Fibroblast of pulmonary artery (primary cell): ENCODE results near the gene HMHB1.
"Not testable (repeated sequence)": the region's sequence is repeated elsewhere in the genome, so short reads cannot be mapped to it uniquely, and the experiment has no call there.

ENCODE experiments used
- DNase-seq: peaks from one replicate; pipeline ENCODE4 v3.0.0-alpha.2; 2010; ENCODE audit warnings: low read depth
- H3K4me3 ChIP-seq: replicated peaks from 2 replicates; pipeline ENCODE4 v1.5.1; 2011; ENCODE audit warnings: low read depth, mild to moderate bottlenecking, control low read depth, low read length, moderate library complexity
- TF ChIP-seq, protein P1 (sequence below): IDR thresholded peaks from 2 replicates; pipeline ENCODE4 v1.5.1; 2011; ENCODE audit warnings: mild to moderate bottlenecking, control low read depth, low read length, inconsistent platforms; ENCODE audit errors: missing control alignments

Gene HMHB1

GRCh38 chr5:143796753-143797152, 15.2 kb upstream of the HMHB1 start:
- TF ChIP-seq, protein P1, sequence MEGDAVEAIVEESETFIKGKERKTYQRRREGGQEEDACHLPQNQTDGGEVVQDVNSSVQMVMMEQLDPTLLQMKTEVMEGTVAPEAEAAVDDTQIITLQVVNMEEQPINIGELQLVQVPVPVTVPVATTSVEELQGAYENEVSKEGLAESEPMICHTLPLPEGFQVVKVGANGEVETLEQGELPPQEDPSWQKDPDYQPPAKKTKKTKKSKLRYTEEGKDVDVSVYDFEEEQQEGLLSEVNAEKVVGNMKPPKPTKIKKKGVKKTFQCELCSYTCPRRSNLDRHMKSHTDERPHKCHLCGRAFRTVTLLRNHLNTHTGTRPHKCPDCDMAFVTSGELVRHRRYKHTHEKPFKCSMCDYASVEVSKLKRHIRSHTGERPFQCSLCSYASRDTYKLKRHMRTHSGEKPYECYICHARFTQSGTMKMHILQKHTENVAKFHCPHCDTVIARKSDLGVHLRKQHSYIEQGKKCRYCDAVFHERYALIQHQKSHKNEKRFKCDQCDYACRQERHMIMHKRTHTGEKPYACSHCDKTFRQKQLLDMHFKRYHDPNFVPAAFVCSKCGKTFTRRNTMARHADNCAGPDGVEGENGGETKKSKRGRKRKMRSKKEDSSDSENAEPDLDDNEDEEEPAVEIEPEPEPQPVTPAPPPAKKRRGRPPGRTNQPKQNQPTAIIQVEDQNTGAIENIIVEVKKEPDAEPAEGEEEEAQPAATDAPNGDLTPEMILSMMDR = no peak
- no peak overlapping the region for H3K4me3 ChIP-seq
- DNase-seq = no peak

DNA sequence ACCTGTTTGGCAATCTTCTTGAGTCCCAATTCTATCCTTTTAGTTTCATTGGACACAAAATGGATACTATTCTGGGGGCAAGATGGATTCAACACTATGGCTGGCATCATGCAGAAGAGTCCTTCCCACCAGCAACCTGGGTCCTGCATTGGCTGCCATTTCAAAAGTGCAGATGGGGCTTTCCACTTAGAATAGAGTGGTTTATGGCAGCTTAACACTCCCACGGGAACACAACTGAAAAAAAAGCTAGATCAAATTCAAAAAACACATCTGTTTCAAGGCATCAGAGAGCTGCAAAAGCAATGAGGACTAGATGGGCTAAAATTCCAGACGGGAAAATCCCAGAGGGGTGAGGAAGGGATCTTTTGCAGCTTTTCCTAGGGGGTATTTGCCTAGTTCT, 11.2 kb upstream of the HMHB1 start:
- no peak overlapping the region for H3K4me3 ChIP-seq
- no peak for DNase-seq
- TF ChIP-seq, protein P1 = no peak

- TF ChIP-seq, protein P1 = no peak
Observed at GRCh38 chr5:143801252-143801939, 10.6 kb upstream of the HMHB1 start.

DNA sequence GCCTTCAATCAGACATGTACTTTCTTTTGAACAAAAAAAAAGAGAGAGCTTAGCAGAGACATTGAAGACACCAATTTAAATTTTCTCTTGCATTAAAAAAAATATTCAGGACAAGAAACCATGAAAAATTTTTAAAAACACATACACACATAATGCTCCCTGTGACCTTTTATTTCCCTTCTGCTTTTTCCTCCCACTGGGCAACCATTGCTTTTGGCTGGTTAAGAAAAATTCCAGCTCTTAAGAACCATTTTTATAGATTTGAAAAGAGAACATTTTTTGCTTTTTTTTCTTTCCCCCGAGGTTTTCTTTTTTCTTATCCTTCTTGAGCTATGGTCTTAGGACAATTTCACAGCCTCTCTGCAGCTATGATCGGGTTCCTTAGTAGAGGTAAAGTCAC, 6.1 kb upstream of the HMHB1 start:
- TF ChIP-seq, protein P1 = no peak
- H3K4me3 ChIP-seq = no peak overlapping the region
- DNase-seq = no peak

More at GRCh38 chr5:143801252-143801939, 10.6 kb upstream of the HMHB1 start:
- DNase-seq = no peak
- no peak overlapping the region for H3K4me3 ChIP-seq

DNA sequence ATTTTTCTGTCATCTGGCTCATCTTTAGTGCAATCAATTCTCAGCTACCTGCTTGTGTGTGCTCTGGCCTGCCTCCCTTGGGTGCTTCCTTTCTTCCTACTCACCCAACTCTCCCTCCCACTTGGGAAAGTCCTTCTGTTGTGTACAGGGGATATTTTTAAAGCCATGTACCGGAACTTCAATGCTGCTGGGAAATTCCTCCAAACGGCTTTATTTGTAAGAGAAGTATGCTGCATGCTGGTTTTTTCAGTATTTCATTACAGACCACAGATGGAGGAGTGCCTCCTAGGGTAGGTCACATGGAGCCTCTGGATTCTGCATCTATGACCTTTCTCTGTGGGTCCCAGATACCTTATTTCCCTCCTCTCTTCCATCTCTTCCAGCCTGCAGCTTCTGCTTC, 5.4 kb upstream of the HMHB1 start:
- TF ChIP-seq, protein P1 = no peak
- no peak for DNase-seq
- no peak overlapping the region for H3K4me3 ChIP-seq

- H3K4me3 ChIP-seq = no peak overlapping the region
- no peak for DNase-seq
- TF ChIP-seq, protein P1 = no peak
Observed at GRCh38 chr5:143807401-143807800, 4.6 kb upstream of the HMHB1 start.

DNA sequence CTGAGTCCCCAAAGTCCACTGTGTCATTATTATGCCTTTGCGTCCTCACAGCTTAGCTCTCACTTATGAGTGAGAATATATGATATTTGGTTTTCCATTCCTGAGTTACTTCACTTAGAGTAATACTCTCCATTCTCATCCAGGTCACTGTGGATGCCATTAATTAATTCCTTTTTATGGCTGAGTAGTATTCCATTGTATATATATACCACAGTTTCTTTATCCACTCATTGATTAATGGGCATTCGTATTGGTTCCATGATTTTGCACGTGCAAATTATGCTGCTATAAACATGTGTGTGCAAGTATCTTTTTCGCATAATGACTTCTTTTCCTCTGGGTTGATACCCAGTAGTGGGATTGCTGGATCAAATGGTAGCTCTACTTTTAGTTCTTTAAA, 4.4 kb downstream of the HMHB1 start:
- H3K4me3 ChIP-seq, DNase-seq: not testable (repeated sequence)
